ENCODE data around the gene ATPAF2. TPM values are rescaled to one million over a fixed set of nuclear protein-coding genes. Genes with fewer than 3 reads are reported as not detected.

Gene ATPAF2
- total and polyA plus RNA-seq, 10 of the 15 experiments (the other 5 are each of a cell fraction or from before 2014, with no cell fraction given): 6.5 to 33.0 (median 26.5) TPM

DNA sequence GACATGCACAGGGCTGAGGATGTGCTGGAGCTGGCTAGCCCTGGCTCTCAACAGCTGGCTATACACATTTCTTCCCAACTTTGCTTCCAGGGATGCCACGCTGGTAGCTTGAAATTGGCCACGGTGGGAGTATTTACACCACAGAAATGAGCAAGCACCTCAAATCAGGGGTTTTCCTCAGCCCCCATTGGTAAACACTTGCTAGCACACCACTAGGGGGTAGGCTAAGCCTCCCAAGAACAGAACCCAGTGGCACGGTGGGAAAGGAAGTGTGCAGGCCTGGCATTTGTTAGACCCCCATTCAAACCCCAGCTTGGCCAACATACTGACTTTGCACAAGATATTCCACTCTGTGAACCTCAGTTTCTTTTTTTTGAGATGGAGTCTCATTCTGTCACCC, 53.4 kb downstream of the ATPAF2 start:
- RAD21 ChIA-PET (ENCODE audit: unreplicated experiment): interaction anchor here (0.6 to 1.8 kb wide), 12 partner anchors 13 to 306 kb away, joined by 3 to 6 read pairs (median 3); partner anchors contain the start of genes DRC3 and TOM1L2
- Histone ChIP-seq H2AFZ (ENCODE audit: control insufficient read depth, low read depth, low read length) (peak overlapping the region; percentile 47), H3K27me3 (replicated peaks in 1 of 2; ENCODE audit: control insufficient read depth in 2 of 2, insufficient read depth in 2 of 2, low read length in 1 of 2) (no peaks in the 10 kb centered on the region; a peak in 1 of 4 replicates), H3K36me3 (ENCODE audit: control insufficient read depth in 2 of 2, insufficient read depth in 2 of 2, low read length in 1 of 2) (no peaks in the 10 kb centered on the region), H3K27ac (ENCODE audit: control insufficient read depth, insufficient read depth) (no peak overlapping the region), H3K9me3 (replicated peaks; ENCODE audit: control insufficient read depth, insufficient read depth, low read length) (no peaks in the 10 kb centered on the region), H3K9ac (ENCODE audit: control insufficient read depth, insufficient read depth, low read length) (no peak overlapping the region), H3K4me3 (no peak overlapping the region), H4K20me1 (ENCODE audit: control insufficient read depth, insufficient read depth) (no peaks in the 10 kb centered on the region), H3K4me1 (ENCODE audit: control insufficient read depth, insufficient read depth, low read length) (no peaks in the 10 kb centered on the region; the same call in 1 of the 2 replicates), H3K79me2 (ENCODE audit: control insufficient read depth, insufficient read depth, low read length) (no peaks in the 10 kb centered on the region), H3K4me2 (ENCODE audit: control insufficient read depth, insufficient read depth) (no peak overlapping the region)
- WGBS (ENCODE audit: insufficient coverage, insufficient replicate concordance, low lambda C conversion rate, missing lambda C conversion rate): 8% methylated on average over 3 of the region's 3 CpGs
- CTCF ChIA-PET: interaction anchor here (0.7 to 3.6 kb wide), 25 partner anchors 9 to 234 kb away, joined by 3 to 36 read pairs (median 5); partner anchors contain the start of genes DRC3 and TOM1L2
- POLR2A ChIA-PET: interaction anchor here (1.5 to 1.6 kb wide), 2 partner anchors 13 to 19 kb away, joined by 4 to 6 read pairs; partner anchors contain the start of genes DRC3 and TOM1L2
- FAIRE-seq: no peak
- ATAC-seq: peak; percentile 93
- no TSS peak for BruUV-seq (replicated peaks)
- in situ Hi-C loops (cut with MboI) (no loop called here), intact Hi-C loops (cut with micrococcal nuclease; ENCODE audit: unreplicated experiment) (loop anchor here (1.0 kb wide), 1 partner anchor 48 kb away; no protein-coding TSS in a partner anchor)
- DNase-seq (ENCODE audit: low read depth, low spot score): no peak
- SMC1A ChIA-PET (ENCODE audit: uncharacterized antibody, unreplicated experiment): interaction anchor here (0.8 to 3.4 kb wide), 12 partner anchors 10 to 49 kb away, joined by 3 to 21 read pairs (median 4); partner anchors contain the start of genes DRC3 and TOM1L2
- TF ChIP-seq, protein P1, sequence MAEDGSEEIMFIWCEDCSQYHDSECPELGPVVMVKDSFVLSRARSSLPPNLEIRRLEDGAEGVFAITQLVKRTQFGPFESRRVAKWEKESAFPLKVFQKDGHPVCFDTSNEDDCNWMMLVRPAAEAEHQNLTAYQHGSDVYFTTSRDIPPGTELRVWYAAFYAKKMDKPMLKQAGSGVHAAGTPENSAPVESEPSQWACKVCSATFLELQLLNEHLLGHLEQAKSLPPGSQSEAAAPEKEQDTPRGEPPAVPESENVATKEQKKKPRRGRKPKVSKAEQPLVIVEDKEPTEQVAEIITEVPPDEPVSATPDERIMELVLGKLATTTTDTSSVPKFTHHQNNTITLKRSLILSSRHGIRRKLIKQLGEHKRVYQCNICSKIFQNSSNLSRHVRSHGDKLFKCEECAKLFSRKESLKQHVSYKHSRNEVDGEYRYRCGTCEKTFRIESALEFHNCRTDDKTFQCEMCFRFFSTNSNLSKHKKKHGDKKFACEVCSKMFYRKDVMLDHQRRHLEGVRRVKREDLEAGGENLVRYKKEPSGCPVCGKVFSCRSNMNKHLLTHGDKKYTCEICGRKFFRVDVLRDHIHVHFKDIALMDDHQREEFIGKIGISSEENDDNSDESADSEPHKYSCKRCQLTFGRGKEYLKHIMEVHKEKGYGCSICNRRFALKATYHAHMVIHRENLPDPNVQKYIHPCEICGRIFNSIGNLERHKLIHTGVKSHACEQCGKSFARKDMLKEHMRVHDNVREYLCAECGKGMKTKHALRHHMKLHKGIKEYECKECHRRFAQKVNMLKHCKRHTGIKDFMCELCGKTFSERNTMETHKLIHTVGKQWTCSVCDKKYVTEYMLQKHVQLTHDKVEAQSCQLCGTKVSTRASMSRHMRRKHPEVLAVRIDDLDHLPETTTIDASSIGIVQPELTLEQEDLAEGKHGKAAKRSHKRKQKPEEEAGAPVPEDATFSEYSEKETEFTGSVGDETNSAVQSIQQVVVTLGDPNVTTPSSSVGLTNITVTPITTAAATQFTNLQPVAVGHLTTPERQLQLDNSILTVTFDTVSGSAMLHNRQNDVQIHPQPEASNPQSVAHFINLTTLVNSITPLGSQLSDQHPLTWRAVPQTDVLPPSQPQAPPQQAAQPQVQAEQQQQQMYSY (CRISPR knock-in tag; IDR thresholded peaks at IDR 0.05): no peak
- TF ChIP-seq ZNF207 (IDR thresholded peaks at IDR 0.05; ENCODE audit: borderline replicate concordance): no peak
- TF ChIP-seq, protein P2, sequence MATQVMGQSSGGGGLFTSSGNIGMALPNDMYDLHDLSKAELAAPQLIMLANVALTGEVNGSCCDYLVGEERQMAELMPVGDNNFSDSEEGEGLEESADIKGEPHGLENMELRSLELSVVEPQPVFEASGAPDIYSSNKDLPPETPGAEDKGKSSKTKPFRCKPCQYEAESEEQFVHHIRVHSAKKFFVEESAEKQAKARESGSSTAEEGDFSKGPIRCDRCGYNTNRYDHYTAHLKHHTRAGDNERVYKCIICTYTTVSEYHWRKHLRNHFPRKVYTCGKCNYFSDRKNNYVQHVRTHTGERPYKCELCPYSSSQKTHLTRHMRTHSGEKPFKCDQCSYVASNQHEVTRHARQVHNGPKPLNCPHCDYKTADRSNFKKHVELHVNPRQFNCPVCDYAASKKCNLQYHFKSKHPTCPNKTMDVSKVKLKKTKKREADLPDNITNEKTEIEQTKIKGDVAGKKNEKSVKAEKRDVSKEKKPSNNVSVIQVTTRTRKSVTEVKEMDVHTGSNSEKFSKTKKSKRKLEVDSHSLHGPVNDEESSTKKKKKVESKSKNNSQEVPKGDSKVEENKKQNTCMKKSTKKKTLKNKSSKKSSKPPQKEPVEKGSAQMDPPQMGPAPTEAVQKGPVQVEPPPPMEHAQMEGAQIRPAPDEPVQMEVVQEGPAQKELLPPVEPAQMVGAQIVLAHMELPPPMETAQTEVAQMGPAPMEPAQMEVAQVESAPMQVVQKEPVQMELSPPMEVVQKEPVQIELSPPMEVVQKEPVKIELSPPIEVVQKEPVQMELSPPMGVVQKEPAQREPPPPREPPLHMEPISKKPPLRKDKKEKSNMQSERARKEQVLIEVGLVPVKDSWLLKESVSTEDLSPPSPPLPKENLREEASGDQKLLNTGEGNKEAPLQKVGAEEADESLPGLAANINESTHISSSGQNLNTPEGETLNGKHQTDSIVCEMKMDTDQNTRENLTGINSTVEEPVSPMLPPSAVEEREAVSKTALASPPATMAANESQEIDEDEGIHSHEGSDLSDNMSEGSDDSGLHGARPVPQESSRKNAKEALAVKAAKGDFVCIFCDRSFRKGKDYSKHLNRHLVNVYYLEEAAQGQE (IDR thresholded peaks at IDR 0.05; ENCODE audit: low read depth, low read length): no peak
- TF ChIP-seq, protein P3, sequence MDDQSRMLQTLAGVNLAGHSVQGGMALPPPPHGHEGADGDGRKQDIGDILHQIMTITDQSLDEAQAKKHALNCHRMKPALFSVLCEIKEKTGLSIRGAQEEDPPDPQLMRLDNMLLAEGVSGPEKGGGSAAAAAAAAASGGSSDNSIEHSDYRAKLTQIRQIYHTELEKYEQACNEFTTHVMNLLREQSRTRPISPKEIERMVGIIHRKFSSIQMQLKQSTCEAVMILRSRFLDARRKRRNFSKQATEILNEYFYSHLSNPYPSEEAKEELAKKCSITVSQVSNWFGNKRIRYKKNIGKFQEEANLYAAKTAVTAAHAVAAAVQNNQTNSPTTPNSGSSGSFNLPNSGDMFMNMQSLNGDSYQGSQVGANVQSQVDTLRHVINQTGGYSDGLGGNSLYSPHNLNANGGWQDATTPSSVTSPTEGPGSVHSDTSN (IDR thresholded peaks at IDR 0.05; ENCODE audit: insufficient replicate concordance, low read depth, low read length): no peak
- TF ChIP-seq SMARCA5 (IDR thresholded peaks at IDR 0.05): no peak
- no peak for TF ChIP-seq STAT3 (IDR thresholded peaks at IDR 0.05; ENCODE audit: low read depth, low read length)
- no peak for TF ChIP-seq ZBED1 (IDR thresholded peaks at IDR 0.05; ENCODE audit: borderline replicate concordance)
- TF ChIP-seq, protein P4, sequence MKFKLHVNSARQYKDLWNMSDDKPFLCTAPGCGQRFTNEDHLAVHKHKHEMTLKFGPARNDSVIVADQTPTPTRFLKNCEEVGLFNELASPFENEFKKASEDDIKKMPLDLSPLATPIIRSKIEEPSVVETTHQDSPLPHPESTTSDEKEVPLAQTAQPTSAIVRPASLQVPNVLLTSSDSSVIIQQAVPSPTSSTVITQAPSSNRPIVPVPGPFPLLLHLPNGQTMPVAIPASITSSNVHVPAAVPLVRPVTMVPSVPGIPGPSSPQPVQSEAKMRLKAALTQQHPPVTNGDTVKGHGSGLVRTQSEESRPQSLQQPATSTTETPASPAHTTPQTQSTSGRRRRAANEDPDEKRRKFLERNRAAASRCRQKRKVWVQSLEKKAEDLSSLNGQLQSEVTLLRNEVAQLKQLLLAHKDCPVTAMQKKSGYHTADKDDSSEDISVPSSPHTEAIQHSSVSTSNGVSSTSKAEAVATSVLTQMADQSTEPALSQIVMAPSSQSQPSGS (IDR thresholded peaks at IDR 0.05; ENCODE audit: low read length): no peak
- no peak for TF ChIP-seq JUND (IDR thresholded peaks at IDR 0.05; ENCODE audit: low read depth, low read length)
- TF ChIP-seq, protein P5, sequence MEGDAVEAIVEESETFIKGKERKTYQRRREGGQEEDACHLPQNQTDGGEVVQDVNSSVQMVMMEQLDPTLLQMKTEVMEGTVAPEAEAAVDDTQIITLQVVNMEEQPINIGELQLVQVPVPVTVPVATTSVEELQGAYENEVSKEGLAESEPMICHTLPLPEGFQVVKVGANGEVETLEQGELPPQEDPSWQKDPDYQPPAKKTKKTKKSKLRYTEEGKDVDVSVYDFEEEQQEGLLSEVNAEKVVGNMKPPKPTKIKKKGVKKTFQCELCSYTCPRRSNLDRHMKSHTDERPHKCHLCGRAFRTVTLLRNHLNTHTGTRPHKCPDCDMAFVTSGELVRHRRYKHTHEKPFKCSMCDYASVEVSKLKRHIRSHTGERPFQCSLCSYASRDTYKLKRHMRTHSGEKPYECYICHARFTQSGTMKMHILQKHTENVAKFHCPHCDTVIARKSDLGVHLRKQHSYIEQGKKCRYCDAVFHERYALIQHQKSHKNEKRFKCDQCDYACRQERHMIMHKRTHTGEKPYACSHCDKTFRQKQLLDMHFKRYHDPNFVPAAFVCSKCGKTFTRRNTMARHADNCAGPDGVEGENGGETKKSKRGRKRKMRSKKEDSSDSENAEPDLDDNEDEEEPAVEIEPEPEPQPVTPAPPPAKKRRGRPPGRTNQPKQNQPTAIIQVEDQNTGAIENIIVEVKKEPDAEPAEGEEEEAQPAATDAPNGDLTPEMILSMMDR (IDR thresholded peaks at IDR 0.05 in 2 of 3, conservative IDR thresholded peaks at IDR 0.05 in 1 of 3; ENCODE audit: control insufficient read depth in 2 of 3, extremely low read depth in 1 of 3, insufficient read depth in 1 of 3, low read depth in 3 of 3, low read length in 3 of 3): peak; percentile 55 to 58 (median 56)
- TF ChIP-seq RUNX3 (IDR thresholded peaks at IDR 0.05; ENCODE audit: low read length): peak; percentile 42; the same call in 1 of the 2 replicates
